H9 (cell line): ENCODE data around the gene SCAF8. TPM values are rescaled to one million over a fixed set of nuclear protein-coding genes. Genes with fewer than 3 reads are reported as not detected.

Experiments
- DNase-seq: peaks from one replicate; pipeline ENCODE4 v3.0.0-alpha.2; 2017
- H2AFZ ChIP-seq: one replicate; pipeline ENCODE4 v1.6.1; 2013; ENCODE audit warnings: mild to moderate bottlenecking, low read length, control low read depth, moderate library complexity
- H2AK5ac ChIP-seq: 2 replicates; pipeline ENCODE4 v1.6.1; 2013; ENCODE audit warnings: low read length, control low read depth, mixed read lengths; ENCODE audit not compliant: insufficient read length
- H2BK120ac ChIP-seq: one replicate; pipeline ENCODE4 v1.6.1; 2013; ENCODE audit warnings: low read depth, mild to moderate bottlenecking, low read length, control low read depth, inconsistent platforms; ENCODE audit not compliant: poor library complexity, severe bottlenecking
- H2BK12ac ChIP-seq: 2 replicates; pipeline ENCODE4 v1.6.1; 2013; ENCODE audit warnings: low read length, control low read depth, mixed read lengths, low read depth; ENCODE audit not compliant: insufficient read length
- H2BK15ac ChIP-seq: 2 replicates; pipeline ENCODE4 v1.6.1; 2013; ENCODE audit warnings: low read depth, low read length, control low read depth
- H2BK20ac ChIP-seq: one replicate; pipeline ENCODE4 v1.6.1; 2013; ENCODE audit warnings: low read depth, mild to moderate bottlenecking, low read length, control low read depth, inconsistent platforms; ENCODE audit not compliant: poor library complexity, severe bottlenecking
- H2BK5ac ChIP-seq: 2 replicates; pipeline ENCODE4 v1.6.1; 2013; ENCODE audit warnings: low read length, control low read depth, mixed read lengths; ENCODE audit not compliant: insufficient read length
- H3K14ac ChIP-seq: 2 replicates; pipeline ENCODE4 v1.6.1; 2013; ENCODE audit warnings: low read length, control low read depth; ENCODE audit not compliant: insufficient read depth
- H3K18ac ChIP-seq: 2 replicates; pipeline ENCODE4 v1.6.1; 2013; ENCODE audit warnings: low read depth, mild to moderate bottlenecking, mixed read lengths, low read length, control low read depth; ENCODE audit not compliant: insufficient read length
- H3K23ac ChIP-seq: 2 replicates; pipeline ENCODE4 v1.6.1; 2013; ENCODE audit warnings: low read length, control low read depth, mixed read lengths, low read depth; ENCODE audit not compliant: insufficient read length
- H3K23me2 ChIP-seq: 2 replicates; pipeline ENCODE4 v1.6.1; 2013; ENCODE audit warnings: low read depth, mild to moderate bottlenecking, mixed read lengths, low read length, control low read depth; ENCODE audit not compliant: insufficient read length, poor library complexity, severe bottlenecking
- H3K27ac ChIP-seq: 2 replicates; pipeline ENCODE4 v1.5.1; 2013; ENCODE audit warnings: low read length, control low read depth, mixed read lengths, low read depth; ENCODE audit not compliant: insufficient read length
- H3K27me3 ChIP-seq: 2 replicates; pipeline ENCODE4 v1.6.1; 2013; ENCODE audit warnings: low read length, control low read depth, inconsistent platforms; ENCODE audit not compliant: insufficient read depth
- H3K4ac ChIP-seq: 2 replicates; pipeline ENCODE4 v1.6.1; 2013; ENCODE audit warnings: low read depth, mild to moderate bottlenecking, control low read depth, inconsistent platforms, low read length, moderate library complexity
- H3K4me1 ChIP-seq: 2 replicates; pipeline ENCODE4 v1.6.1; 2013; ENCODE audit warnings: low read length, control low read depth, inconsistent platforms; ENCODE audit not compliant: insufficient read depth
- H3K4me2 ChIP-seq: 2 replicates; pipeline ENCODE4 v1.6.1; 2013; ENCODE audit warnings: low read length, control low read depth, mixed read lengths; ENCODE audit not compliant: insufficient read length, insufficient read depth
- H3K56ac ChIP-seq: 2 replicates; pipeline ENCODE4 v1.6.1; 2013; ENCODE audit warnings: low read depth, mild to moderate bottlenecking, mixed read lengths, low read length, control low read depth; ENCODE audit not compliant: insufficient read length
- H3K79me1 ChIP-seq: 2 replicates; pipeline ENCODE4 v1.6.1; 2013; ENCODE audit warnings: low read depth, mild to moderate bottlenecking, moderate library complexity, low read length, control low read depth, inconsistent platforms; ENCODE audit not compliant: insufficient read depth, poor library complexity, severe bottlenecking
- H3K79me2 ChIP-seq: 2 replicates; pipeline ENCODE4 v1.6.1; 2013; ENCODE audit warnings: low read length, control low read depth, inconsistent platforms; ENCODE audit not compliant: insufficient read depth
- H3K9ac ChIP-seq: 2 replicates; pipeline ENCODE4 v1.6.1; 2013; ENCODE audit warnings: low read length, control low read depth, mixed read lengths; ENCODE audit not compliant: insufficient read length; ENCODE audit errors: extremely low read depth
- H3K9me3 ChIP-seq: one replicate; pipeline ENCODE4 v1.6.1; 2013; ENCODE audit warnings: low read depth, low read length, inconsistent platforms; ENCODE audit not compliant: control insufficient read depth
- H3T11ph ChIP-seq: one replicate; pipeline ENCODE4 v1.6.1; 2013; ENCODE audit warnings: mild to moderate bottlenecking, low read length, control low read depth, inconsistent platforms
- H4K20me1 ChIP-seq: one replicate; pipeline ENCODE4 v1.6.1; 2013; ENCODE audit not compliant: control insufficient read depth, insufficient read length, insufficient read depth
- H4K5ac ChIP-seq: 2 replicates; pipeline ENCODE4 v1.6.1; 2013; ENCODE audit warnings: low read depth, mild to moderate bottlenecking, mixed read lengths, low read length, control low read depth; ENCODE audit not compliant: insufficient read length
- H4K8ac ChIP-seq: replicated peaks from 2 replicates; pipeline ENCODE4 v1.6.1; 2013; ENCODE audit warnings: low read length, control low read depth, mixed read lengths, low read depth; ENCODE audit not compliant: insufficient read length
- H4K91ac ChIP-seq: 2 replicates; pipeline ENCODE4 v1.6.1; 2013; ENCODE audit warnings: low read depth, mild to moderate bottlenecking, moderate library complexity, mixed read lengths, low read length, control low read depth; ENCODE audit not compliant: insufficient read length
- H3K27ac Mint-ChIP-seq, 3 experiments: 2 replicates in 2 of 3; 3 replicates in 1 of 3; pipeline ENCODE4 v1.8.0; 2020 to 2021; ENCODE audit warnings: mixed read lengths in 3 of 3, mild to moderate bottlenecking in 1 of 3, moderate library complexity in 1 of 3
- H3K27me3 Mint-ChIP-seq: 2 replicates; pipeline ENCODE4 v1.8.0; 2021; ENCODE audit warnings: low read depth, mild to moderate bottlenecking, moderate library complexity, mixed read lengths
- H3K36me3 Mint-ChIP-seq, 3 experiments: 2 replicates in 2 of 3; 3 replicates in 1 of 3; pipeline ENCODE4 v1.8.0; 2020 to 2021; ENCODE audit warnings: low read depth in 3 of 3, mixed read lengths in 3 of 3; ENCODE audit not compliant: insufficient read depth in 1 of 3
- H3K4me1 Mint-ChIP-seq, 2 experiments: 2 replicates each; pipeline ENCODE4 v1.8.0; 2020; ENCODE audit warnings: mixed read lengths in 2 of 2
- H3K4me3 Mint-ChIP-seq, 2 experiments: 2 replicates in 1 of 2; 3 replicates in 1 of 2; pipeline ENCODE4 v1.8.0; 2020 to 2021; ENCODE audit warnings: mild to moderate bottlenecking in 2 of 2, mixed read lengths in 2 of 2, moderate library complexity in 1 of 2
- H3K9me3 Mint-ChIP-seq, 2 experiments: 2 replicates in 1 of 2; 3 replicates in 1 of 2; pipeline ENCODE4 v1.8.0; 2020; ENCODE audit warnings: mild to moderate bottlenecking in 2 of 2, mixed read lengths in 2 of 2, moderate library complexity in 1 of 2
- WGBS: extraction: QIAGEN DNeasy Blood & Tissue Kit; methylation state at CpG from one replicate; pipeline ENCODE4 v1.1.7; 2013; ENCODE audit warnings: missing lambda C conversion rate, low lambda C conversion rate, mixed read lengths; ENCODE audit not compliant: insufficient read length; ENCODE audit errors: extremely low coverage; 5-methylcytosine and 5-hydroxymethylcytosine counted together
- total RNA-seq: library from RNA; stranded (reverse); gene quantifications from 2 replicates; pipeline ENCODE4 v1.2.1, GENCODE V29; 2021
- TF ChIP-seq, protein P1 (sequence below): fragments of 200-600 bp; sonication (generic); conservative IDR thresholded peaks from 3 replicates; pipeline ENCODE4 v1.8.0; 2021; ENCODE audit warnings: antibody characterized with exemption, mild to moderate bottlenecking

The SCAF8 gene
- total RNA-seq, 1 experiment from 2014 or later = 78.5 TPM

DNA sequence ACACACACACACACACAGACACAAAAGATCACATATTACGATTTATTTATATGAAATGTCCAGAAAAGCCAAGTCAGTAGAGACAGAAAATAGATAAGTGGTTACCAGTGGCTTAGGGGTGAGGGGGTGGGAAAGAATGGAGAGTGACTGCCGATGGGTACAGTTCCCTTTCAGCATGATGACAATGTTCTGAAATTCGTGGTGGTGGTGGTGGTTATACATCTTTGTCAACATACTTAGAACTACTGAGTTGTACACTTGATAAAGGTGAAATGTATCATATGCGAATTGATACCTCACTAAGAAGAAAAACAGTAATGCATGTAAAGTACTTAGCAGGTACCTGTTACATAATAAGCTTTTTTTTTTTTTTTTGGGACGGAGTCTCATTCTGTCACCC, 124.3 kb downstream of the SCAF8 start:
- Histone ChIP-seq H3K79me2 (no peaks in the 10 kb centered on the region; the same call in 1 of the 2 replicates), H3K9ac (no peak overlapping the region), H3K27ac (no peak overlapping the region), H3K23me2 (no peaks in the 10 kb centered on the region), H3K14ac (no peak overlapping the region), H2AFZ (no peak overlapping the region), H2AK5ac (no peak overlapping the region), H3K79me1 (peaks cover 4% of the 10 kb centered on the region), H2BK15ac (no peak overlapping the region), H2BK5ac (no peak overlapping the region), H3K4ac (no peak overlapping the region), H4K91ac (no peak overlapping the region), H3K4me2 (no peak overlapping the region), H4K8ac (no peak overlapping the region), H4K5ac (no peak overlapping the region), H2BK120ac (no peak overlapping the region), H3K9me3 (no peaks in the 10 kb centered on the region), H2BK12ac (no peak overlapping the region), H3K18ac (no peak overlapping the region), H4K20me1 (no peaks in the 10 kb centered on the region), H3K4me1 (no peaks in the 10 kb centered on the region), H2BK20ac (no peak overlapping the region), H3K56ac (no peak overlapping the region), H3K27me3 (no peaks in the 10 kb centered on the region), H3T11ph (no peak overlapping the region), H3K23ac (no peak overlapping the region)
- Mint-ChIP-seq H3K4me1 (peaks cover 1 to 2% of the 10 kb centered on the region in 2 experiments; a peak in 2 of 4 replicates), H3K9me3 (no peaks in the 10 kb centered on the region), H3K36me3 (peaks cover 1 to 7% (median 4%) of the 10 kb centered on the region in 3 experiments; a peak in 4 of 7 replicates), H3K4me3 (no peak overlapping the region), H3K27ac (peak overlapping the region in 1 of 3 experiments; percentile 16; a peak in 1 of 7 replicates), H3K27me3 (no peaks in the 10 kb centered on the region)
- DNase-seq = no peak
- TF ChIP-seq, protein P1, sequence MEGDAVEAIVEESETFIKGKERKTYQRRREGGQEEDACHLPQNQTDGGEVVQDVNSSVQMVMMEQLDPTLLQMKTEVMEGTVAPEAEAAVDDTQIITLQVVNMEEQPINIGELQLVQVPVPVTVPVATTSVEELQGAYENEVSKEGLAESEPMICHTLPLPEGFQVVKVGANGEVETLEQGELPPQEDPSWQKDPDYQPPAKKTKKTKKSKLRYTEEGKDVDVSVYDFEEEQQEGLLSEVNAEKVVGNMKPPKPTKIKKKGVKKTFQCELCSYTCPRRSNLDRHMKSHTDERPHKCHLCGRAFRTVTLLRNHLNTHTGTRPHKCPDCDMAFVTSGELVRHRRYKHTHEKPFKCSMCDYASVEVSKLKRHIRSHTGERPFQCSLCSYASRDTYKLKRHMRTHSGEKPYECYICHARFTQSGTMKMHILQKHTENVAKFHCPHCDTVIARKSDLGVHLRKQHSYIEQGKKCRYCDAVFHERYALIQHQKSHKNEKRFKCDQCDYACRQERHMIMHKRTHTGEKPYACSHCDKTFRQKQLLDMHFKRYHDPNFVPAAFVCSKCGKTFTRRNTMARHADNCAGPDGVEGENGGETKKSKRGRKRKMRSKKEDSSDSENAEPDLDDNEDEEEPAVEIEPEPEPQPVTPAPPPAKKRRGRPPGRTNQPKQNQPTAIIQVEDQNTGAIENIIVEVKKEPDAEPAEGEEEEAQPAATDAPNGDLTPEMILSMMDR = no peak
- whole genome bisulfite sequencing = no CpG with 5 or more reads among the region's 5 CpGs
